Chondrocyte (in vitro differentiated cells): ENCODE measurements around the gene CLPTM1L. TPM values are rescaled to one million over a fixed set of nuclear protein-coding genes. Genes with fewer than 3 reads are reported as not detected.

Source experiments
- DNase-seq: peaks from one replicate; pipeline ENCODE4 v3.0.0; 2021; ENCODE audit warnings: mixed read lengths, low spot score
- H3K27ac Mint-ChIP-seq: one replicate; pipeline ENCODE4 v1.8.0; 2021; ENCODE audit warnings: mild to moderate bottlenecking, moderate library complexity, mixed read lengths; ENCODE audit not compliant: unreplicated experiment
- H3K27me3 Mint-ChIP-seq: 2 replicates; pipeline ENCODE4 v1.8.0; 2021; ENCODE audit warnings: low read depth, mixed read lengths
- H3K36me3 Mint-ChIP-seq: 2 replicates; pipeline ENCODE4 v1.8.0; 2021; ENCODE audit warnings: low read depth, mixed read lengths
- H3K4me1 Mint-ChIP-seq: 2 replicates; pipeline ENCODE4 v1.8.0; 2021; ENCODE audit warnings: low read depth, mild to moderate bottlenecking, mixed read lengths
- H3K4me3 Mint-ChIP-seq: one replicate; pipeline ENCODE4 v1.8.0; 2021; ENCODE audit warnings: mild to moderate bottlenecking, moderate library complexity, mixed read lengths; ENCODE audit not compliant: unreplicated experiment
- H3K9me3 Mint-ChIP-seq: 2 replicates; pipeline ENCODE4 v1.8.0; 2021; ENCODE audit warnings: low read depth, mixed read lengths
- CTCF ChIP-seq: fragments of 200-600 bp; sonication (generic); IDR thresholded peaks from 2 replicates; pipeline ENCODE4 v1.5.0; 2021; ENCODE audit warnings: antibody characterized with exemption, mild to moderate bottlenecking, moderate library complexity
- total RNA-seq: library from RNA; stranded (reverse); gene quantifications from 3 replicates; pipeline ENCODE4 v1.2.1, GENCODE V29; 2021

Gene CLPTM1L
- total RNA-seq, 1 donor from 2014 or later: 81.6 TPM

- Mint-ChIP-seq H3K36me3 (peaks cover 24% of the 10 kb centered on the region), H3K27ac (no peak overlapping the region), H3K9me3 (no peaks in the 10 kb centered on the region), H3K4me3 (no peak overlapping the region), H3K4me1 (no peaks in the 10 kb centered on the region), H3K27me3 (no peaks in the 10 kb centered on the region)
- peak; percentile 79 for DNase-seq
- TF ChIP-seq CTCF: no peak
These were observed 26.1 kb downstream of the CLPTM1L start for GRCh38 chr5:1318659-1319251.

- Mint-ChIP-seq H3K36me3 (peaks cover 24% of the 10 kb centered on the region), H3K4me1 (no peaks in the 10 kb centered on the region), H3K27me3 (no peaks in the 10 kb centered on the region), H3K27ac (no peak overlapping the region), H3K9me3 (no peaks in the 10 kb centered on the region), H3K4me3 (no peak overlapping the region)
- DNase-seq: no peak
- no peak for TF ChIP-seq CTCF
These were observed 26.9 kb downstream of the CLPTM1L start for GRCh38 chr5:1317921-1318565.

- Mint-ChIP-seq H3K4me3 (no peak overlapping the region), H3K27me3 (no peaks in the 10 kb centered on the region), H3K36me3 (peaks cover 22% of the 10 kb centered on the region), H3K4me1 (no peaks in the 10 kb centered on the region), H3K27ac (no peak overlapping the region), H3K9me3 (no peaks in the 10 kb centered on the region)
- no peak for TF ChIP-seq CTCF
- DNase-seq: no peak
These were observed 28.1 kb downstream of the CLPTM1L start for GRCh38 chr5:1316588-1317340.

GRCh38 chr5:1315709-1316587, 29.0 kb downstream of the CLPTM1L start:
- no peaks in the 10 kb centered on the region for H3K4me1 Mint-ChIP-seq
- TF ChIP-seq CTCF: no peak
- H3K27ac Mint-ChIP-seq: no peak overlapping the region
- H3K4me3 Mint-ChIP-seq: no peak overlapping the region
- peaks cover 3% of the 10 kb centered on the region for H3K27me3 Mint-ChIP-seq
- H3K36me3 Mint-ChIP-seq: peaks cover 19% of the 10 kb centered on the region
- no peak for DNase-seq
- H3K9me3 Mint-ChIP-seq: peaks cover 3% of the 10 kb centered on the region
